Measurements from ENCODE around the gene KPNA6. TPM values are rescaled to one million over a fixed set of nuclear protein-coding genes. Genes with fewer than 3 reads are reported as not detected.

KPNA6 gene
- total and polyA plus RNA-seq, 10 of the 15 experiments (the other 5 are each of a cell fraction or from before 2014, with no cell fraction given) = 11.1 to 55.6 (median 25.9) TPM

DNA sequence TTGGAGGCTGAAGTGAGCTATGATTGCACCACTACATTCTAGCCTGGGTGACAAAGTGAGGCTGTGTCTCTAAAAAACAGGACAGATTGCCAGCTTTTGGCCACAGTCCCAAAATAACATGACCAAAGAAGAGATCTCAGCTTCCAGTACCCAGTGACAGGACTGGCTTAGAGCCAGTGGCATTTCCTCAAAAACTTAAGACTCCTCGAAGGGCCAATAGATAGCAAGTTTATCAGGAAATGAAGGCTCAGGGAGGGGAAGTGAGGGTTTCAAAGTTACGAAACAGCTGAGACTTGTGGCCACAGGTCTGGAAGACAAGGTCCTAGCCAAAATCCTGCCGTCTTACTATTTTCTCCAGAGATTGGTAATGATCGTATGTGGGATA lies 41.4 kb upstream of the KPNA6 start:
- in situ Hi-C loops (cut with MboI) (no loop called here), intact Hi-C loops (cut with micrococcal nuclease; ENCODE audit: unreplicated experiment) (loop anchor here (10.0 kb wide), 1 partner anchor 402 kb away; no protein-coding TSS in a partner anchor)
- under 1% methylated on average over 4 of the region's 4 CpGs for WGBS (ENCODE audit: insufficient coverage, insufficient replicate concordance, low lambda C conversion rate, missing lambda C conversion rate)
- Histone ChIP-seq H3K4me2 (ENCODE audit: control insufficient read depth, insufficient read depth) (no peak overlapping the region), H2AFZ (ENCODE audit: control insufficient read depth, low read depth, low read length) (no peak overlapping the region), H3K4me3 (no peak overlapping the region), H3K27ac (ENCODE audit: control insufficient read depth, insufficient read depth) (no peak overlapping the region), H3K4me1 (ENCODE audit: control insufficient read depth, insufficient read depth, low read length) (peaks cover 4% of the 10 kb centered on the region), H3K36me3 (ENCODE audit: control insufficient read depth in 2 of 2, insufficient read depth in 2 of 2, low read length in 1 of 2) (peaks cover 4 to 5% of the 10 kb centered on the region in 2 experiments; a peak in 3 of 4 replicates), H4K20me1 (ENCODE audit: control insufficient read depth, insufficient read depth) (0 out of 2 replicates have a peak, but pooled peaks cover 3% of the 10 kb centered on the region), H3K79me2 (ENCODE audit: control insufficient read depth, insufficient read depth, low read length) (no peaks in the 10 kb centered on the region), H3K27me3 (replicated peaks in 1 of 2; ENCODE audit: control insufficient read depth in 2 of 2, insufficient read depth in 2 of 2, low read length in 1 of 2) (no peaks in the 10 kb centered on the region), H3K9me3 (replicated peaks; ENCODE audit: control insufficient read depth, insufficient read depth, low read length) (no peaks in the 10 kb centered on the region), H3K9ac (ENCODE audit: control insufficient read depth, insufficient read depth, low read length) (no peak overlapping the region)
- ChIA-PET SMC1A (ENCODE audit: uncharacterized antibody, unreplicated experiment) (interaction anchor here (1.9 kb wide), 1 partner anchor 22 kb away, joined by 4 read pairs; no protein-coding TSS in a partner anchor), RAD21 (ENCODE audit: unreplicated experiment) (interaction anchor here (0.6 to 0.9 kb wide), 2 partner anchors 46 to 288 kb away, joined by 3 to 4 read pairs; no protein-coding TSS in a partner anchor), POLR2A (interaction anchor here (0.7 to 0.9 kb wide), 4 partner anchors 10 to 161 kb away, joined by 3 to 6 read pairs (median 4); no protein-coding TSS in a partner anchor), CTCF (interaction anchor here (0.9 to 1.5 kb wide), 4 partner anchors 16 to 128 kb away, joined by 3 to 6 read pairs (median 4); partner anchors contain the start of gene KPNA6)
- ATAC-seq (peak; percentile 39), FAIRE-seq (peak; percentile 61), DNase-seq (ENCODE audit: low read depth, low spot score) (no peak)
- no TSS peak for BruUV-seq (replicated peaks)
- TF ChIP-seq SPI1 (IDR thresholded peaks at IDR 0.05; ENCODE audit: borderline replicate concordance, insufficient read depth, low read depth, low read length) (peak; percentile 63; the same call in 1 of the 2 replicates), CBFB (IDR thresholded peaks at IDR 0.05; ENCODE audit: low read depth) (0 out of 2 replicates have a peak, but pooled peaks have one; percentile 23)
- TF ChIP-seq, protein P1, sequence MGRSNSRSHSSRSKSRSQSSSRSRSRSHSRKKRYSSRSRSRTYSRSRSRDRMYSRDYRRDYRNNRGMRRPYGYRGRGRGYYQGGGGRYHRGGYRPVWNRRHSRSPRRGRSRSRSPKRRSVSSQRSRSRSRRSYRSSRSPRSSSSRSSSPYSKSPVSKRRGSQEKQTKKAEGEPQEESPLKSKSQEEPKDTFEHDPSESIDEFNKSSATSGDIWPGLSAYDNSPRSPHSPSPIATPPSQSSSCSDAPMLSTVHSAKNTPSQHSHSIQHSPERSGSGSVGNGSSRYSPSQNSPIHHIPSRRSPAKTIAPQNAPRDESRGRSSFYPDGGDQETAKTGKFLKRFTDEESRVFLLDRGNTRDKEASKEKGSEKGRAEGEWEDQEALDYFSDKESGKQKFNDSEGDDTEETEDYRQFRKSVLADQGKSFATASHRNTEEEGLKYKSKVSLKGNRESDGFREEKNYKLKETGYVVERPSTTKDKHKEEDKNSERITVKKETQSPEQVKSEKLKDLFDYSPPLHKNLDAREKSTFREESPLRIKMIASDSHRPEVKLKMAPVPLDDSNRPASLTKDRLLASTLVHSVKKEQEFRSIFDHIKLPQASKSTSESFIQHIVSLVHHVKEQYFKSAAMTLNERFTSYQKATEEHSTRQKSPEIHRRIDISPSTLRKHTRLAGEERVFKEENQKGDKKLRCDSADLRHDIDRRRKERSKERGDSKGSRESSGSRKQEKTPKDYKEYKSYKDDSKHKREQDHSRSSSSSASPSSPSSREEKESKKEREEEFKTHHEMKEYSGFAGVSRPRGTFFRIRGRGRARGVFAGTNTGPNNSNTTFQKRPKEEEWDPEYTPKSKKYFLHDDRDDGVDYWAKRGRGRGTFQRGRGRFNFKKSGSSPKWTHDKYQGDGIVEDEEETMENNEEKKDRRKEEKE (IDR thresholded peaks at IDR 0.05) = no peak
- TF ChIP-seq, protein P2, sequence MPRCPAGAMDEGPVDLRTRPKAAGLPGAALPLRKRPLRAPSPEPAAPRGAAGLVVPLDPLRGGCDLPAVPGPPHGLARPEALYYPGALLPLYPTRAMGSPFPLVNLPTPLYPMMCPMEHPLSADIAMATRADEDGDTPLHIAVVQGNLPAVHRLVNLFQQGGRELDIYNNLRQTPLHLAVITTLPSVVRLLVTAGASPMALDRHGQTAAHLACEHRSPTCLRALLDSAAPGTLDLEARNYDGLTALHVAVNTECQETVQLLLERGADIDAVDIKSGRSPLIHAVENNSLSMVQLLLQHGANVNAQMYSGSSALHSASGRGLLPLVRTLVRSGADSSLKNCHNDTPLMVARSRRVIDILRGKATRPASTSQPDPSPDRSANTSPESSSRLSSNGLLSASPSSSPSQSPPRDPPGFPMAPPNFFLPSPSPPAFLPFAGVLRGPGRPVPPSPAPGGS (IDR thresholded peaks at IDR 0.05; ENCODE audit: borderline replicate concordance, insufficient read depth, low read depth, low read length, poor library complexity, severe bottlenecking) = peak; percentile 24
